Activated naive CD8-positive, alpha-beta T cell (primary cell): ENCODE measurements around the gene CLVS2.

Experiments
- H3K27ac Mint-ChIP-seq: one replicate; pipeline ENCODE4 v1.8.0; 2021; ENCODE audit warnings: mixed read lengths
- H3K27me3 Mint-ChIP-seq: one replicate; pipeline ENCODE4 v1.8.0; 2021; ENCODE audit warnings: mixed read lengths
- H3K36me3 Mint-ChIP-seq: one replicate; pipeline ENCODE4 v1.8.0; 2021; ENCODE audit warnings: mixed read lengths
- H3K4me1 Mint-ChIP-seq: one replicate; pipeline ENCODE4 v1.8.0; 2021; ENCODE audit warnings: low read depth, mixed read lengths
- H3K4me3 Mint-ChIP-seq: one replicate; pipeline ENCODE4 v1.8.0; 2021; ENCODE audit warnings: mild to moderate bottlenecking, mixed read lengths
- H3K9me3 Mint-ChIP-seq: one replicate; pipeline ENCODE4 v1.8.0; 2021; ENCODE audit warnings: low read depth, mixed read lengths

The CLVS2 gene

GRCh38 chr6:123062670-123063069 lies 66.6 kb downstream of the CLVS2 start:
- H3K4me3 Mint-ChIP-seq = no peak overlapping the region
- H3K27me3 Mint-ChIP-seq = no peaks in the 10 kb centered on the region
- no peaks in the 10 kb centered on the region for H3K4me1 Mint-ChIP-seq
- no peaks in the 10 kb centered on the region for H3K36me3 Mint-ChIP-seq
- H3K9me3 Mint-ChIP-seq = no peaks in the 10 kb centered on the region
- no peak overlapping the region for H3K27ac Mint-ChIP-seq

- Mint-ChIP-seq H3K4me1 (no peaks in the 10 kb centered on the region), H3K4me3 (no peak overlapping the region), H3K27me3 (no peaks in the 10 kb centered on the region), H3K36me3 (no peaks in the 10 kb centered on the region), H3K27ac (no peak overlapping the region), H3K9me3 (no peaks in the 10 kb centered on the region)
Measured at GRCh38 chr6:123064038-123064437, 68.0 kb downstream of the CLVS2 start.

GRCh38 chr6:123074616-123075015 lies 78.6 kb downstream of the CLVS2 start:
- no peaks in the 10 kb centered on the region for H3K36me3 Mint-ChIP-seq
- H3K9me3 Mint-ChIP-seq = no peaks in the 10 kb centered on the region
- no peak overlapping the region for H3K27ac Mint-ChIP-seq
- H3K4me1 Mint-ChIP-seq = no peaks in the 10 kb centered on the region
- H3K27me3 Mint-ChIP-seq = peaks cover 2% of the 10 kb centered on the region
- no peak overlapping the region for H3K4me3 Mint-ChIP-seq

- Mint-ChIP-seq H3K9me3 (no peaks in the 10 kb centered on the region), H3K27ac (no peak overlapping the region), H3K4me1 (no peaks in the 10 kb centered on the region)
Measured at GRCh38 chr6:123085403-123085802, 89.4 kb downstream of the CLVS2 start.

GRCh38 chr6:123089226-123089625 lies 93.2 kb downstream of the CLVS2 start:
- Mint-ChIP-seq H3K27me3 (no peaks in the 10 kb centered on the region), H3K9me3 (no peaks in the 10 kb centered on the region), H3K4me1 (no peaks in the 10 kb centered on the region), H3K4me3 (no peak overlapping the region), H3K36me3 (no peaks in the 10 kb centered on the region), H3K27ac (no peak overlapping the region)

More at GRCh38 chr6:123085403-123085802, 89.4 kb downstream of the CLVS2 start:
- Mint-ChIP-seq H3K4me3 (no peak overlapping the region), H3K36me3 (no peaks in the 10 kb centered on the region), H3K27me3 (no peaks in the 10 kb centered on the region)

GRCh38 chr6:123091091-123091895 lies 95.3 kb downstream of the CLVS2 start:
- H3K27ac Mint-ChIP-seq = no peak overlapping the region
- H3K9me3 Mint-ChIP-seq = no peaks in the 10 kb centered on the region
- H3K36me3 Mint-ChIP-seq = no peaks in the 10 kb centered on the region
- no peaks in the 10 kb centered on the region for H3K4me1 Mint-ChIP-seq
- no peak overlapping the region for H3K4me3 Mint-ChIP-seq
- no peaks in the 10 kb centered on the region for H3K27me3 Mint-ChIP-seq

GRCh38 chr6:123091896-123092271 lies 95.8 kb downstream of the CLVS2 start:
- Mint-ChIP-seq H3K4me3 (no peak overlapping the region), H3K36me3 (no peaks in the 10 kb centered on the region), H3K9me3 (no peaks in the 10 kb centered on the region), H3K27ac (no peak overlapping the region), H3K4me1 (no peaks in the 10 kb centered on the region), H3K27me3 (no peaks in the 10 kb centered on the region)

- Mint-ChIP-seq H3K9me3 (no peaks in the 10 kb centered on the region), H3K27ac (no peak overlapping the region), H3K27me3 (no peaks in the 10 kb centered on the region)
Measured at GRCh38 chr6:123094795-123095194, 98.8 kb downstream of the CLVS2 start.

GRCh38 chr6:123105561-123105960 lies 109.5 kb downstream of the CLVS2 start:
- Mint-ChIP-seq H3K4me1 (no peaks in the 10 kb centered on the region), H3K27me3 (no peaks in the 10 kb centered on the region), H3K9me3 (peaks cover 4% of the 10 kb centered on the region), H3K27ac (no peak overlapping the region), H3K4me3 (no peak overlapping the region), H3K36me3 (no peaks in the 10 kb centered on the region)

More at GRCh38 chr6:123094795-123095194, 98.8 kb downstream of the CLVS2 start:
- no peaks in the 10 kb centered on the region for H3K4me1 Mint-ChIP-seq
- H3K36me3 Mint-ChIP-seq = no peaks in the 10 kb centered on the region
- H3K4me3 Mint-ChIP-seq = no peak overlapping the region

GRCh38 chr6:123116370-123116769 lies 120.3 kb downstream of the CLVS2 start:
- H3K27me3 Mint-ChIP-seq = no peaks in the 10 kb centered on the region
- H3K27ac Mint-ChIP-seq = no peak overlapping the region
- no peaks in the 10 kb centered on the region for H3K4me1 Mint-ChIP-seq
- H3K36me3 Mint-ChIP-seq = no peaks in the 10 kb centered on the region
- no peak overlapping the region for H3K4me3 Mint-ChIP-seq
- no peaks in the 10 kb centered on the region for H3K9me3 Mint-ChIP-seq

- H3K36me3 Mint-ChIP-seq = no peaks in the 10 kb centered on the region
- H3K9me3 Mint-ChIP-seq = no peaks in the 10 kb centered on the region
- H3K4me1 Mint-ChIP-seq = no peaks in the 10 kb centered on the region
- H3K27me3 Mint-ChIP-seq = no peaks in the 10 kb centered on the region
- no peak overlapping the region for H3K27ac Mint-ChIP-seq
- no peak overlapping the region for H3K4me3 Mint-ChIP-seq
Measured at GRCh38 chr6:123117145-123117908, 121.3 kb downstream of the CLVS2 start.

GRCh38 chr6:123118811-123119210 lies 122.8 kb downstream of the CLVS2 start:
- no peaks in the 10 kb centered on the region for H3K27me3 Mint-ChIP-seq
- H3K9me3 Mint-ChIP-seq = no peaks in the 10 kb centered on the region
- no peaks in the 10 kb centered on the region for H3K4me1 Mint-ChIP-seq
- H3K27ac Mint-ChIP-seq = no peak overlapping the region
- H3K4me3 Mint-ChIP-seq = no peak overlapping the region
- no peaks in the 10 kb centered on the region for H3K36me3 Mint-ChIP-seq
